DOHH2 (cell line): ENCODE data around the gene CPNE2.
"Not testable (repeated sequence)": the region's sequence is repeated elsewhere in the genome, so short reads cannot be mapped to it uniquely, and the experiment has no call there.

Experiments used
- H3F3A ChIP-seq: fragments of 200-600 bp; sonication (generic), shearing (Covaris generic); 2 replicates; pipeline ENCODE4 v1.6.0; 2016; ENCODE audit warnings: antibody characterized with exemption, mild to moderate bottlenecking; ENCODE audit not compliant: control insufficient read depth, insufficient read depth
- H3K27ac ChIP-seq: fragments of 200-600 bp; sonication (generic); 2 replicates; pipeline ENCODE4 v1.5.1; 2014; ENCODE audit warnings: low read depth, mild to moderate bottlenecking, low read length, moderate library complexity
- H3K27me3 ChIP-seq: fragments of 200-600 bp; sonication (generic); 2 replicates; pipeline ENCODE4 v1.6.1; 2014; ENCODE audit warnings: mild to moderate bottlenecking, low read length, mixed read lengths; ENCODE audit not compliant: control insufficient read depth
- H3K36me3 ChIP-seq: fragments of 200-600 bp; sonication (generic); 2 replicates; pipeline ENCODE4 v1.6.1; 2014; ENCODE audit warnings: mild to moderate bottlenecking, low read length, moderate library complexity, mixed read lengths; ENCODE audit not compliant: control insufficient read depth
- H3K4me1 ChIP-seq: fragments of 200-600 bp; sonication (generic); 2 replicates; pipeline ENCODE4 v1.6.1; 2014; ENCODE audit warnings: mild to moderate bottlenecking, low read length, mixed read lengths; ENCODE audit not compliant: control insufficient read depth
- H3K4me2 ChIP-seq: fragments of 200-600 bp; sonication (generic); 2 replicates; pipeline ENCODE4 v1.6.0; 2014; ENCODE audit warnings: mild to moderate bottlenecking, low read length, moderate library complexity
- H3K4me3 ChIP-seq: fragments of 200-600 bp; sonication (generic); 2 replicates; pipeline ENCODE4 v1.5.1; 2014; ENCODE audit warnings: mild to moderate bottlenecking, low read length, mixed read lengths
- H3K79me2 ChIP-seq: fragments of 200-600 bp; sonication (generic); 2 replicates; pipeline ENCODE4 v1.6.1; 2014; ENCODE audit warnings: mild to moderate bottlenecking, low read length, mixed read lengths; ENCODE audit not compliant: control insufficient read depth
- H3K9me2 ChIP-seq: fragments of 200-600 bp; sonication (generic); replicated peaks from 2 replicates; pipeline ENCODE4 v1.6.1; 2014; ENCODE audit warnings: mild to moderate bottlenecking, low read length, mixed read lengths; ENCODE audit not compliant: control insufficient read depth
- H3K9me3 ChIP-seq: fragments of 200-600 bp; sonication (generic); 2 replicates; pipeline ENCODE4 v1.6.1; 2014; ENCODE audit warnings: antibody characterized with exemption, low read length, mixed read lengths; ENCODE audit not compliant: control insufficient read depth, insufficient read depth
- H4K20me1 ChIP-seq: fragments of 200-600 bp; sonication (generic); 2 replicates; pipeline ENCODE4 v1.6.0; 2014; ENCODE audit warnings: low read depth, mild to moderate bottlenecking, antibody characterized with exemption, low read length, moderate library complexity; ENCODE audit not compliant: control insufficient read depth, insufficient read depth
- EZH2phosphoT487 ChIP-seq: fragments of 200-600 bp; sonication (generic); IDR thresholded peaks from 2 replicates; pipeline ENCODE4 v1.6.1; 2017; ENCODE audit warnings: borderline replicate concordance, mild to moderate bottlenecking, antibody characterized with exemption, low read length, moderate library complexity, mixed read lengths
- TF ChIP-seq, protein P1 (sequence below): fragments of 200-600 bp; sonication (generic); IDR thresholded peaks from one replicate; pipeline ENCODE4 v1.5.1; 2014; ENCODE audit warnings: antibody characterized with exemption, mild to moderate bottlenecking, low read depth, low read length; ENCODE audit not compliant: poor library complexity, severe bottlenecking

CPNE2 gene

GRCh38 chr16:57069635-57070370 lies 22.6 kb upstream of the CPNE2 start:
- no peak overlapping the region for H3K4me3 ChIP-seq
- no peaks in the 10 kb centered on the region for H4K20me1 ChIP-seq
- no peak overlapping the region for H3K27ac ChIP-seq
- H3K9me2 ChIP-seq = no peaks in the 10 kb centered on the region
- TF ChIP-seq, protein P1, sequence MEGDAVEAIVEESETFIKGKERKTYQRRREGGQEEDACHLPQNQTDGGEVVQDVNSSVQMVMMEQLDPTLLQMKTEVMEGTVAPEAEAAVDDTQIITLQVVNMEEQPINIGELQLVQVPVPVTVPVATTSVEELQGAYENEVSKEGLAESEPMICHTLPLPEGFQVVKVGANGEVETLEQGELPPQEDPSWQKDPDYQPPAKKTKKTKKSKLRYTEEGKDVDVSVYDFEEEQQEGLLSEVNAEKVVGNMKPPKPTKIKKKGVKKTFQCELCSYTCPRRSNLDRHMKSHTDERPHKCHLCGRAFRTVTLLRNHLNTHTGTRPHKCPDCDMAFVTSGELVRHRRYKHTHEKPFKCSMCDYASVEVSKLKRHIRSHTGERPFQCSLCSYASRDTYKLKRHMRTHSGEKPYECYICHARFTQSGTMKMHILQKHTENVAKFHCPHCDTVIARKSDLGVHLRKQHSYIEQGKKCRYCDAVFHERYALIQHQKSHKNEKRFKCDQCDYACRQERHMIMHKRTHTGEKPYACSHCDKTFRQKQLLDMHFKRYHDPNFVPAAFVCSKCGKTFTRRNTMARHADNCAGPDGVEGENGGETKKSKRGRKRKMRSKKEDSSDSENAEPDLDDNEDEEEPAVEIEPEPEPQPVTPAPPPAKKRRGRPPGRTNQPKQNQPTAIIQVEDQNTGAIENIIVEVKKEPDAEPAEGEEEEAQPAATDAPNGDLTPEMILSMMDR = no peak
- TF ChIP-seq EZH2phosphoT487 = no peak
- H3K4me1 ChIP-seq = no peaks in the 10 kb centered on the region
- no peak overlapping the region for H3K4me2 ChIP-seq
- no peaks in the 10 kb centered on the region for H3F3A ChIP-seq
- H3K36me3 ChIP-seq = no peaks in the 10 kb centered on the region
- H3K79me2 ChIP-seq = no peaks in the 10 kb centered on the region
- H3K27me3 ChIP-seq = no peaks in the 10 kb centered on the region
- no peaks in the 10 kb centered on the region for H3K9me3 ChIP-seq

DNA sequence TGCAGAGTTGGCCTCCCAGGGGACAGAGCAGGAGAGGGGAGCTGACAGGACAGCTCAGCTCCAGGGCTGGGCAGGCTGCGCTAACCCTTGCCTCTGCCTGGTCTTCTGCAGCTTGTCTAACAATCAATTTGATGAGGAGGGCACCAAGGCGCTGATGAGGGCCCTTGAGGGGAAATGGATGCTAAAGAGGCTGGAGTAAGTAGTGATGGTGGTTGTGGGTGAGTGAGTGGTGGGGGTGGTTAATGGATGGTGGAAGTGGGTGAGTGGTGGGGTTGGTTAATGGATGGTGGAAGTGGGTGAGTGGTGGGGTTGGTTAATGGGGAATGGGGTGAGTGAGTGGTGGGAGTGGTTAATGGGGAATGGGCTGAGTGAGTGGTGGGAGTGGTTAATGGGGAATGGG lies 22.0 kb upstream of the CPNE2 start:
- Histone ChIP-seq H3K9me2 (no peaks in the 10 kb centered on the region), H3K36me3 (no peaks in the 10 kb centered on the region)

DNA sequence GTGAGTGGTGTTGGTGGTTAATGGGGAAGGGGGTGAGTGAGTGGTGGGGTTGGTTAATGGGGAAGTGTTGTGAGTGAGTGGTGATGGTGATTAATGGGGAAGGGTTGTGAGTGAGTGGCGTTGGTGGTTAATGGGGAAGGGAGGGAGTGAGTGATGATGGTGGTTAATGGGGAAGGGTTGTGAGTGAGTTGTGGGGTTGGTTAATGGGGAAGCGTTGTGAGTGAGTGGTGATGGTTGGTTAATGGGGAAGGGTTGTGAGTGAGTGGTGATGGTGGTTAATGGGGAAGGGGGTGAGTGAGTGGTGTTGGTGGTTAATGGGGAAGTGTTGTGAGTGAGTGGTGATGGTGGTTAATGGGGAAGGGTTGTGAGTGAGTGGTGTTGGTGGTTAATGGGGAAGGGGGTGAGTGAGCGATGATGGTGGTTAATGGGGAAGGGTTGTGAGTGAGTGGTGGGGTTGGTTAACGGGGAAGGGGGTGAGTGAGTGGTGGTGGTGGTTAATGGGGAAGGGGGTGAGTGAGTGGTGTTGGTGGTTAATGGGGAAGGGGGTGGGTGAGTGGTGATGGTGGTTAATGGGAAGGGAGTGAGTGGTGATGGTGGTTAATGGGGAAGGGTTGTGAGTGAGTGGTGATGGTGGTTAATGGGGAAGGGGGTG lies 21.2 kb upstream of the CPNE2 start:
- H3K4me3 ChIP-seq, H4K20me1 ChIP-seq, H3K27me3 ChIP-seq, H3K9me2 ChIP-seq, H3K9me3 ChIP-seq, H3K36me3 ChIP-seq, H3K27ac ChIP-seq, H3K4me1 ChIP-seq, H3F3A ChIP-seq, H3K79me2 ChIP-seq, H3K4me2 ChIP-seq: not testable (repeated sequence)

More for the DNA sequence above, 22.0 kb upstream of the CPNE2 start:
- Histone ChIP-seq H3K4me2 (no peak overlapping the region), H3F3A (no peaks in the 10 kb centered on the region), H3K79me2 (no peaks in the 10 kb centered on the region), H3K4me3 (no peak overlapping the region), H3K4me1 (no peaks in the 10 kb centered on the region), H3K27me3 (no peaks in the 10 kb centered on the region), H3K9me3 (no peaks in the 10 kb centered on the region), H3K27ac (no peak overlapping the region), H4K20me1 (no peaks in the 10 kb centered on the region)
- TF ChIP-seq, protein P1 = no peak
- TF ChIP-seq EZH2phosphoT487 = no peak
